HG02840 (cell line): ENCODE results near the gene CPNE8.
"Not testable (repeated sequence)": the region's sequence is repeated elsewhere in the genome, so short reads cannot be mapped to it uniquely, and the experiment has no call there.

ENCODE experiments used
- ATAC-seq: cut with Tn5 transposase; IDR thresholded peaks from one replicate; pipeline ENCODE4 v1.9.1; 2021; ENCODE audit warnings: mild to moderate bottlenecking, moderate library complexity, moderate number of reproducible peaks; ENCODE audit not compliant: unreplicated experiment, low FRiP score

The CPNE8 gene

GRCh38 chr12:38744041-38744440 is 161.3 kb downstream of the CPNE8 start:
- ATAC-seq = no peak

- ATAC-seq = not testable (repeated sequence)
These were observed 162.9 kb downstream of the CPNE8 start for GRCh38 chr12:38742496-38742895.

- no peak for ATAC-seq
These were observed 168.6 kb downstream of the CPNE8 start for GRCh38 chr12:38736821-38737220.

GRCh38 chr12:38732761-38733160 is 172.6 kb downstream of the CPNE8 start:
- ATAC-seq = no peak

- no peak for ATAC-seq
These were observed 176.5 kb downstream of the CPNE8 start for GRCh38 chr12:38728894-38729293.

GRCh38 chr12:38721611-38722252 is 183.7 kb downstream of the CPNE8 start:
- no peak for ATAC-seq

- no peak for ATAC-seq
These were observed 184.7 kb downstream of the CPNE8 start for GRCh38 chr12:38720661-38721060.

GRCh38 chr12:38713294-38713693 is 192.1 kb downstream of the CPNE8 start:
- ATAC-seq = no peak

GRCh38 chr12:38711054-38711453 is 194.3 kb downstream of the CPNE8 start:
- ATAC-seq = no peak

- ATAC-seq = no peak
These were observed 196.9 kb downstream of the CPNE8 start for GRCh38 chr12:38708466-38708865.

GRCh38 chr12:38707648-38708047 is 197.7 kb downstream of the CPNE8 start:
- no peak for ATAC-seq

- no peak for ATAC-seq
These were observed 208.1 kb downstream of the CPNE8 start for GRCh38 chr12:38697289-38697688.

GRCh38 chr12:38695057-38695456 is 210.3 kb downstream of the CPNE8 start:
- no peak for ATAC-seq

- no peak for ATAC-seq
These were observed 214.2 kb downstream of the CPNE8 start for GRCh38 chr12:38691164-38691563.

- ATAC-seq = no peak
These were observed 214.7 kb downstream of the CPNE8 start for GRCh38 chr12:38690646-38691045.

- no peak for ATAC-seq
These were observed 215.7 kb downstream of the CPNE8 start for GRCh38 chr12:38689704-38690103.

- no peak for ATAC-seq
These were observed 216.2 kb downstream of the CPNE8 start for GRCh38 chr12:38689195-38689594.

- ATAC-seq = no peak
These were observed 222.9 kb downstream of the CPNE8 start for GRCh38 chr12:38682521-38682920.

GRCh38 chr12:38669530-38669929 is 235.9 kb downstream of the CPNE8 start:
- ATAC-seq = no peak

GRCh38 chr12:38669081-38669480 is 236.3 kb downstream of the CPNE8 start:
- ATAC-seq = no peak

GRCh38 chr12:38666425-38666824 is 239.0 kb downstream of the CPNE8 start:
- ATAC-seq = no peak

GRCh38 chr12:38664661-38665269 is 240.6 kb downstream of the CPNE8 start:
- no peak for ATAC-seq
